HG03095 (cell line): ENCODE measurements around the gene FNDC3B.
"Not testable (repeated sequence)": the region's sequence is repeated elsewhere in the genome, so short reads cannot be mapped to it uniquely, and the experiment has no call there.

Experiments
- ATAC-seq: cut with Tn5 transposase; IDR thresholded peaks from one replicate; pipeline ENCODE4 v1.9.1; 2021; ENCODE audit warnings: moderate library complexity; ENCODE audit not compliant: unreplicated experiment

The FNDC3B gene

DNA sequence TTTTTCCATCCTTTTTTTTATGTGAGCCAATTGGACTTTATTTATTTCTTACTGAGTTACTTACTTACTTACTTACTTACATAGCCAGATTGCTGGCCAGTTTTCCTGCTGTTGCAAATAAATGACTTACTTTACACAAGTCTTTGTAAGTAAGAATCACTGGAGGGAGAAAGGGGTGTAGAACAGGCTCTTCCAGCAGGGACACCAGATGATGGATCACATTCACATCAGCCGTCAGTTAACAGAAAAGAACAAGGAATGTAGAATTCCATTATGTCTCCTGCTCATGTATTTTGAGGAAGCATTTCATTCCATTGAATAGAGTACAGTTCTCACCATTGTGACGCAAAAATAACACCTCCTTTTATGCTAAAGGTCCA lies 188.6 kb downstream of the FNDC3B start:
- no peak for ATAC-seq

DNA sequence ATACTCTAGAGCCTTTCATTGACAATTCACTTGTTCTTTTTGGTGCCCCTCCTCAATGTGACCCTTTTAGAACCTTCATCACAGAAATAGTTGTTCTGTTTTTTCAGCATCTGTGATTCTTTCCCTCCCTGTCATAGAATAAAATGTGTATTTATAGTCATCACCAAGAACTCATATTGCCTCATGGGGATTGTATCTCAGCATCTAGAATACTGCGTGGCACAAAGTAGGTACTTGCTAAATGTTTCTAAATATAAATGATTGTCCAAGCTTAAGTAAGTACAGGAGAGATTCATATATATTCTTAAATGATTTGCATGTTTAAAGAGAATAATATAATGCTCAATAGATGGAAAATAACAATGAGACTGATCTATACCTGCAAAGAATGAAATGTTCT lies 190.1 kb downstream of the FNDC3B start:
- no peak for ATAC-seq

- no peak for ATAC-seq
Observed at GRCh38 chr3:172231318-172231901, 192.0 kb downstream of the FNDC3B start.

DNA sequence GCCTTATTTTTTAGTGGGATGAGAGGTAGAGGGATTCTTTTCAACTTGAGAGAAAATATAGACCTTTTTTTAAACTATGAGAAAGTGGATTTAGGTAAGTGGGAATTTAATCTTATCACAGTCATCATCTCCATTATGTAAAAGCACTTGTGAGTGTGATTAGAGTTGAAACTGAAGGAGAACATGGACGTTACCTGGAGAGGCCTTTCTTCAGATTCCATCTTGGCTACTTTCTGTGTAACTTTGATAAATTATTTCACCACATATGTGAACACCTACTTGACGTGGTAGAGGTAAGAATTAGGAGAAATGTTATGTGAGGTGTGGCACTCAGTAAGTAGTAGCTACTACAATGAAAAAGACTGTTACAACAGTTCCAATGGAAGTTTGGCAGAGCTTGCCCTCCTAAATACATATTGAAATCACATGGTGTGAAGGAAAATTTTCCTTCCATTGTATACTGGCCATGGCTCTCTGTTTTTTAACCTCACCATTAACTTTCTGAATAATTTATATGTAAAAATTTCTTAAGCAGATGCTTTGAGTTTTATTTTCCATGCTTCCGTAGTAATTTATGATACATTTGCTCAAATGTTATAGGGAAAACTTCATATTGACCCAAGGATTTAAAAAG lies 193.3 kb downstream of the FNDC3B start:
- no peak for ATAC-seq

GRCh38 chr3:172233474-172234277 lies 194.3 kb downstream of the FNDC3B start:
- no peak for ATAC-seq

GRCh38 chr3:172235698-172236097 lies 196.3 kb downstream of the FNDC3B start:
- ATAC-seq, result no peak

- ATAC-seq, result no peak
Observed at GRCh38 chr3:172236771-172237742, 197.7 kb downstream of the FNDC3B start.

- no peak for ATAC-seq
Observed at GRCh38 chr3:172238188-172238587, 198.8 kb downstream of the FNDC3B start.

DNA sequence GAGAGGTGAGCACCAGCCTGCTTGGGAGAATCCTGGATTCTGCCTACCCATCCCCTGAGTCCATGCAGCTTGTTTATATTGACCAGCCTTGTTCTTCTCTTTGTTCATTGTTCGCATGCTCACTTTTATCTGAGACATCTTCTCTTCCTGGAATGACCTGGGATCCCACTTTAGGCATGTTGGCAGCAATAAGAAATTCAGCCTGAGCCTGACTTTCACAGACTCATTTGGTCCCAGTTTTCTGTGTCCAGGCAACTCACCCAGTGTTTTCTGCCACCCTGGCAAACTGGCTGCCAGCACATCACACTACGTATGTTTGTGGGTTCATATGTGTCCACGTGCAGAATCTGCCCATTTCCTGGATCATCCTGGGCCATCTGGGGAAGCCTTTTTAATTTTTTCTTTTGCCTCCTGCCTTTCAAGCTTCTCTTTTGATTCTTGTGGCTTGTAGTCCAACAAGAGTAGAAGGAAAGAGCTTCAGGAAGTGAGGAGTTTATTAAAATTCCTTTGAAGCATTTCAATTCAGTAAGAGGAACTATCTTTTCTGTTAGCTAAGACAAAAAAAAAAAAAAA lies 199.9 kb downstream of the FNDC3B start:
- no peak for ATAC-seq

DNA sequence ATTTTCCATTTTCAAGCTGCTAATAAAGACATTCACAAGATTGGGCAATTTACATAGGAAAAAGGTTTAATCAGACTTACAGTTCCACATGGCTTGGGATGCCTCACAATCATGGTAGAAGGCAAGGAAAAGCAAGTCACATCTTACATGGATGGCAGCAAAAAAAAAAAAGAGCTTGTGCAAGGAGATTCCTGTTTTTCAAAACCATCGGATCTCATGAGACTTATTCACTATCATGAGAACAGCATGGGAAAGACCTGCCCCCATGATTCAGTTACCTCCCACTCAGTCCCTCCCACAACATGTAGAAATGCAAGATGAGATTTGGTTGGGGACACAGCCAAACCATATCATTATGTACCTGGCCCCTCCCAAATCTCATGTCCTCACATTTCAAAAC lies 202.0 kb downstream of the FNDC3B start:
- ATAC-seq, result no peak

GRCh38 chr3:172242471-172242870 lies 203.1 kb downstream of the FNDC3B start:
- ATAC-seq, result not testable (repeated sequence)

GRCh38 chr3:172243376-172243775 lies 204.0 kb downstream of the FNDC3B start:
- not testable (repeated sequence) for ATAC-seq

- ATAC-seq, result no peak
Observed at GRCh38 chr3:172244011-172244410, 204.6 kb downstream of the FNDC3B start.

DNA sequence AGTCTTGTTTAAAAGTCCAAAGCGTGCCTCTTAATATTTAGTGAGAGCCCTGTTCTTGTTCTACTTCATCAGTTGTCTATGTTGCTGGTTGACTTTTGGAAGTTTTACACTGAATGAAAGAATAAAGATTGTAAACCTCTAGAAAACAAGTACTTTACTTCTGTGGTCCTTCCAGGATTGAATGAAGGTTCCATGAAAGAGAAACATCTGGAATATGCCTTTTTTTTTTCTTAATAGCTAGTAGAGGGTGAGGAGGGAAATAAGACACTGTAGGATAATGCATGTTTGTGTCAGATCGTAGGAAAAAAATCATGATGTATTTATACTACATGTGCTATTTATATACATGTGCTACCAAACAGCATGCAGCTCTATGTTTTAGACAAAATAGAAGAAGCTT lies 205.9 kb downstream of the FNDC3B start:
- no peak for ATAC-seq

- no peak for ATAC-seq
Observed at GRCh38 chr3:172246107-172246844, 206.9 kb downstream of the FNDC3B start.

- no peak for ATAC-seq
Observed at GRCh38 chr3:172247525-172248274, 208.3 kb downstream of the FNDC3B start.

GRCh38 chr3:172249039-172249438 lies 209.7 kb downstream of the FNDC3B start:
- ATAC-seq, result no peak

GRCh38 chr3:172251211-172251610 lies 211.8 kb downstream of the FNDC3B start:
- ATAC-seq, result no peak

DNA sequence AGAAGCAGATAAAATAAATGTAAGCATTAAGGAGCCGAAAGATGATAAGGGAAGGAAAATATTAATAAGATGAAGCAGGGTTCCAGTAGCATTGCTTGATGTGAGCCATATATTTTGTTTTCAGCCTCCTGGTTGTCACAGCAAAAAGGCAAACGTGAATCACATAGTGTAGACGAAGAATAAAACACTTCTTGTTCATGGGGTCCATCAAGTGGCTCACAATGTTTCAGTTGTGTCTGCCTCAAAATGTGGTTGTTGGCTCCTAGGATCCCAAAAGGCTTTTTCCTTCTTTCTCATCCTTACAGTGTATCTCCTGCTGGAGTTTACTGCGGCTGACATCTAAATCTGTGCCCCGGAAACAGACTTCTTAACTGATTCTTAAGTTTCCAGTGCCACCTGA lies 213.8 kb downstream of the FNDC3B start:
- ATAC-seq, result no peak
